KG1 (cell line): Measurements from ENCODE around the gene HNRNPR.

Experiments
- DNase-seq: peaks from one replicate; lab custom pipeline; 2025; lab: John Stamatoyannopoulos, UW

The HNRNPR gene

DNA sequence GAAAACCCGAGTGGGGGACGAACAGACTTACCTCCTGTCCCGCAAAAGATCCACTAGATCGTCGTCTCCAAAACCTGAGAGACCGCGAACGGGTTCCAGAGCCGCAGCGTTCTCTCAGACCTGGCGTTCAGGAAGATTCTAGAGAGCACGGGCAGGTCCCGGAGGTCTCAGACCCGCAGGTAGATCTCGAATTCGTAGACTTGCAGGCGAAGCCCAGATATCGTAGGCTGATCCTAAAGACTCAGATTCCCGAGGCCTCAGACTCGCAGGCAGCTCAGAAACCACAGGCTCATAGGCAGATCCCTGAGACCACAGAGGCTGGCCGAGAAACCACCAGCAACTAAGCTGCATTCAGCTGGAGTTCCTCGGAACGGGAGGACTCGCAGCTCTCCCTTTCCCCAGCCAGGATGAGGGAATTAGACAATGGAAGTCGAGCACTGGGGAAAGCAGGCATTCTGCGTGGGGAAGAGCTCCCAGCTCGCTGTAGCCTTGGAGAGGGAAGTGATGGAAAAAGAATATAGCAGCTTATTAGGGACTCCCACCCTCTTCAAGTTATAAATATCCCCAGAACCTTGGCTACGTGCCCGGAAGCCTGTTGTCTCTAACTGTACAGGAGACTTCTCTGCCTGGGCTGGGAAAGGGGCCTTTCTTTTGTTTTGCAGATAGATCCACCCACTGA, 25.4 kb upstream of the HNRNPR start, which contains the start of gene ZNF436:
ZNF436 (minus strand) TSS at position 502 of the 679 bp plus-strand sequence. CDS start 1,831 bp downstream, outside the sequence.
- peak; percentile 78 for DNase-seq

- DNase-seq: peak; percentile 90
Observed at GRCh38 chr1:23368562-23369334, 24.7 kb upstream of the HNRNPR start.

DNA sequence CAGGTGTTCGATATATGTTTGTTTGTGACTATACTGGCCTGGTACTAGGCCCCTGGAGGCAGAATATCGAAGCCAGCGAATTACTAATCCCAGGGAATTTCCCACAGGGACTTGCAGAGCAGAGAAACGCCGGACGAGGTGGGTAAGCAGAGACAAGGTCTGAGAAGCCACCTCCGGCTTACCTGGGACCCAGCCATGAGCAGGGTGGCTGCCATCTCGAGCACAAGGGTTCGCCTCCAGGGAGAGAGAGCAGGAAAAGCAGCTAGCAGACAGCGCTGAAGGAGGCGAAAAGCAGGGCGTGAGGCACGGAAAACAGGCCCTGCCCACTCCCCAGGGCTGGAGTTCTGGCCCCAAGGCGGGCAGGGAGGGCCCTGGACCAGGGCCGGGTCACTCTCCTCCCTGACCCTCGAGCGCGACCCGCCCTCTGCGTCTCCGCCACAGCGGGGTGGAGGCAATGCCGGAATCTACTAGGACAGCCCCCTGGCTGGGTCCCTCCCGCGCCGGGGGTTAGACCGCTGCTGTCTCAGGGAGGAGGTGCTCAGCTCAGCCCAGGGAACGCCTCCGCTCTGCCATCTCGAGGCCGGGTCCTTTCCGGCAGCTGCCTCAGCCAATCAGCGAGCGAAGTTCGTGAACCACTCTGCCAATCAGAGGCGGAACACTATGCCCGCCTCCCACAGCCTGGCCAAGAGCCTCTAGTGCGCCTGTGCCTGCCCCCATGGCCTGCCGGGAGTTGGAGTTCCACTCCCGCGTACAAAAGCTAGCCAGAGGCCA, 23.9 kb upstream of the HNRNPR start:
- DNase-seq: peak; percentile 95

- DNase-seq: no peak
Observed at GRCh38 chr1:23367451-23367790, 23.3 kb upstream of the HNRNPR start.

DNA sequence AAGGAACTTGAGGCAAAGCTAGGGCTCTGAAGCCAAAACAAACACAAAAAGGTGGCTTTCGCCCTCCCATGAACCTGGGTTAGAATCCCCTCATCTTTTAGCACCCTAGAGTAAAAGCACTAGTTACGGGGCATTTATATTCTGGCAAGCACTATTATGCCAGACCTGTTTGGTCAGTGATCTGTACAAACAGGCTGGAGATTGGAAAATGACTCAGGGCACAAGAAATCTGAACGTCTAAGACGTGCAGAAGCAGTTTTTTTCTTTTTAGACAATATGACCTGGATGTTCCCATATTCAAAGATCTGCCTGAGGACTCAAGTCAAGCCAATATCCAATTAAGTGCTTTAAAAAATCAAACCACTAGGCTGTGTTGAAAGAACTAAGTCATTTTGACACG, 22.5 kb upstream of the HNRNPR start:
- no peak for DNase-seq

DNA sequence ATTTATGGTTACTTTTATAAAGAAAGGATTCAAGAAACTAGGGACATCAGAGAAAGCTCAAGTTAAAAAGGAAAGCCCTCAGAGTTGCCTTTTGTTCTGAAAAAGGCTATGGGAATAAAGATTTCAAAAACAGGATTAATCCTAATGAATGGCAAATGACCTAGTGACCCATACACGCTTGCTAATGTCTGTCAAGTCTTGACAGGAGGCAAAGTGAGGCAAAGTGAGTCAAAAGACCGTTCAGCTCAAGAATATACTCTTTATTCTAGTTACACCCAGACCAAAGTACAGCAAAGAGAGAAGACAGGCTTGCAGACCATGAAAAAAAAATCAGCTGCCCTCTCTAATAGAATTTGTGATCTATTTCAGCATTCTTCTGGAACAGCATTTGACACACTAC, 22.1 kb upstream of the HNRNPR start:
- DNase-seq: no peak

GRCh38 chr1:23362218-23362713, 18.2 kb upstream of the HNRNPR start:
- DNase-seq: no peak

GRCh38 chr1:23358310-23358875, 14.3 kb upstream of the HNRNPR start:
- no peak for DNase-seq

DNA sequence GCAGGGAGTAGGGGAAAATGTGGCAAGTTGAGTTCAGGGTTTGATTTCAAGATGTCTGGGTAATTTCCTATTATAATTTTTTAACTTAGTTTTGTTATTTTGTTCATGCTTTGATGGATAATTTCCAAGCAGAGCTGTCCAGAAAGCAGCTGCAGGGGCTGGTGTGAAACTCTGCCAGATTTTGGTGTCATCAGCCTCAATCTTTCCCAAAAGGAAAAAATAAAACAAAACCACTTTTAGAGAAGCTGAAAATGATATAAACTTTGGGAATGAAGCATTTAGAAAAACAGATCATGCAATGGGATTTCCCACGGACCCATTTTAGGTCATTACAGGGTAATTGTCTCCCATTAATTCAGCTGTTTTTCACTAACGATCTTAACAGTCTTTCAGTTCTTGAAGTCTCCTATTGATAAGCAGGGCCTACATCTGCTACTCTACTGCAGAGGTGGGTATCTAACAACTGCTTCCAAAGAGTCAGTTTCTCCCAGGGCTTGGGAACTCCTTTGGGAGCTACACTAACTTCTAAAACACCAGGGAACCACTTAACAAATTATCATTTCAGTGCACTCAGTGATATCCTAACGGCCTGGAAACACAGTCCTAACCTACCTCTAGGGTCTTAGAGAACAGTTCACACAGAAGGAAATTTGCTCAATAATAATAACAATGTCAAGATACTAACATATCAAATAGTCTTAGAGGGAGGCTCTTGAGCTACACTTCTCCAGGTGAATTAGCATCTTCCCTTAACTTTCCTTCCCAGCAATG, 13.2 kb upstream of the HNRNPR start:
- DNase-seq: no peak

- DNase-seq: no peak
Observed at GRCh38 chr1:23356471-23357137, 12.5 kb upstream of the HNRNPR start.

DNA sequence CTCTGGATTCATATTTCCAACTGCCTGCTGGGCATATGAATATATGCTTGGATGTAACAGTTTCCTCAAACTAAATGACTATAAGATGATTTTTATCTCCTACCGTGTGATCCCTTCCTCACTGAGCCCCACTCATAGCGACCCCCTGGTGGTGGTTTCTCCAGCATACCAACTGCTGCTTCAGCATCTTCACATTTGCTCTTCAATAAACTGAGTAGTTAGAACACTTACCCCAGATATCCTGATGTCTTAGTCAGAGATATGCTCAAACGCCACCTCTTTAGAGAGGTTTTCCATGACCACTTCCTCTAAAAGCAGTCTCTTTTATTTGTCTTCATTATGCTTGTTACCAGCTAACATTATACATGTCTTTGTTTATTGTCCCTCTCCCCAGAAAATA, 10.2 kb upstream of the HNRNPR start:
- no peak for DNase-seq

DNA sequence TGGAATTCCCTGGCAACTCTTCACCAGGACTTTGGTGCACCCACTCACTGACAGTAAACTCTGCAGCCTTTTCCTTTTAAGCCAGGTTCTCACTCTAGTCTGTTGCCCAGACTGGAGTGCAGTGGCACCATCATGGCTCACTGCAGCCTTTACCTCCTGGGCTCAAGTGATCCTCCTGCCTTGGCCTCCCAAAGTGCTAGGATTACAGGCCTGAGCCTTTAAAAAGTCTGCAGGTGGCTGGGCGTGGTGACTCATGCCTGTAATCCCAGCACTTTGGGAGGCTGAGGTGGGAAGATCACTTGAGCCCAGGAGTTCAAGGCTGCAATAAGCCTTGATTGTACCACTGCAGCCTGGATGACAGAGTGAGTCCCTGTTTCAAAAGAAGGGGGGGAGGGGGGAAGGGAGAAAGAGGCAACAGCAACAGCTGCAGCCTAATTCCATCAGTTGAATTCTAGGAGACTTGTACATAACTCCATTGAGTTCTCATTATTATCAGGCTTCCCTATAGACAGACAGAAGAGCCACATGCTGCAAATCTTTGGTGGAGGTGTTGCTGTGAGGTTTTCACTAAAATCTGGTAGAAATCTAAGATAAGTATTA, 8.1 kb upstream of the HNRNPR start:
- DNase-seq: no peak

GRCh38 chr1:23345920-23346319, 1.8 kb upstream of the HNRNPR start:
- DNase-seq: no peak

DNA sequence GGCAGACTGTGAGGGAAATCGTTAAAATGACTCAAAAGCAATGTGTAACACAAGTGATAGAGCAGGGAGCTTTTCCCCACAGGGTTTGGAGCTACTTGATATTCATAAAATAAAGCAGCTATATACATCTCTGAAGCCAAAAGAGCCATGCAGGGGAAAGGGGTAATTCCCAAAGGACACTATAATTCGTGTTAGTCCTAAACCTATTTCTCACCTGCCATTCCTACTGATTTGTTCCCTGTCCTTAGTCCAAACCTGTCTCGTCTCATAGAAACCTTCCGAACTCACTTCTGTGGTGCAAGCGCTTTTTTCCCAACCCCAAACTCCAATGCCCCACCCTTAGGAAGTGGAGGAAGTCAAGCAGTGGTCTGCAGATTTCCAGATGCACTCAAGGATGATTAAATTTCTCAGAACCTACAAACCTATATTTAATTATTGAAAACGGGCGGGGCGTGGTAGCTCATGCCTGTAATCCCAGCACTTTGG, 946 bp upstream of the HNRNPR start:
- peak; percentile 77 for DNase-seq

DNA sequence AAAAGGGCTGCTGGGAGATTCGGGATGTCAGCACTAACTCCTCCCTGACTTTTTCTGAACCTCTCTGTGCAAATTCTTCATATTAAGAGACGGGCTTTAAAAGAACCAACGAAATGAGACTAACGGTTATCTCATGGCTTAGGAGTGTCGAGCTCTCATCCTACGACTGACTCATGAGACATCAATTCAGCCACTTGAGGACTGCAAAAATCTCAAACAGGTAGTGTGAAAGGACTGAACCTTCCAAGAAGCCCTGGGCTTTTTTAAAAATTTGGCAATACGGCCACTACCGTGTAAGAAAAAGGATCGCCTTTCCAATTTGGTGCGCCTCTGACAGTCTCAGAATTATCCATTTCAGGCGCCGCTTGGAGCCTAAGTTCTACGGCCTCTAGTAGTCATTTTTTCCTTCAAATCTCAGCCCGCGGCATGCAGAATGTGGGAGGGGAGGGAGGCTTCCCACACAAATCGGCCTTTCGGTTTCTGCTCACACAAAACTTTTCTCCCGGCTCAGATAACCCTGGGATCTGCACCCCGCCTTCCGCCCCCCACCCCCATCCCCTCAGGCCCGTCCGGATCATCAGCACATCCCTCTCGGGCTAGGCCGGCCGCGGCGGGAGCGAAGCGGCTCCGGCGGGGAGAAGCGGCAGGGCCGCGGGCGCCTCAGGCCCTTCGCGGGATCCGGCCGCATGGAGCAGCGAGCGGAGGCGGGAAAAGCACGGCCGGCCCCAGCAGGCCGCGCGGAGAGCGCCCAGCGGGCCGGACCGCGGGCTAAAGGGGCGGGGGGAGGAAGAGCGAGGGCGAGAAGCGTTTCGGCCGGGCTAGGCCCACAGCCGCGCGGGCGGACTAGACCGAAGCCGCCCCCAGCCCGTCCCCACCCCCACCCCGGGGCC, 618 bp downstream of the HNRNPR start:
- no peak for DNase-seq

DNA sequence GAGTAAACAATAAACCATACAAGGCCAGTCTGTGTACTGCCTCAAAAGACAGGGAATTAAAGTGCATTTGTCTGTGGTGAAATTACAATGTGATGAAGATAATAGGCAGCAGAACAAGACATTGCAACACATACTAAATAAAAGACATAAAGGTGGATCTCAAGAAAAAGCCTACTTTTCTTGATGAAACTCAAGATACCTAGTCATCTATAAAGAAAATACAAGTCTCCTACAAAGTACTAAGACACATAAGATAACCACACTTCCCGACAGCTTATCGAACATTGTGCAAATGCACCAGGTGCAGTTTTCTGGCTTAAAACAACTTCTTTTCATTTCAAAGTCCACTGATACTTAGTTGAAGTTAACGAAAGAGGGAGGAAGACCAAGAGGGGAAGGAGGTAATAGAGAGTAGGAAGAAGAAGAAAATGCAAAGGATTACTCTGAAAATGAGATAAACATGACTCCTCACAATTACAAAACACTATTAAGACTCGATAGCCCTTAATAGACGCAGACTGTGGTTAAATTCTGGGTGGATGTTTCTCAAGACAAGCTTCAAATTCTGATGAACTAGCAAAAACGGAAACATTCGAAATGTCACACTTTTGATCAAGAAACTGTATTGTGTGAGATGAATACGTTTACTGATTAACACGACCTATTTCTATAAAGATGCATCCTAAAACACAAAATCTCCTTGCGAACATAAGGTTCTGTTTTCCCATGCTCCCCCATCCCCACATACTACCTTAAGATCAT, 2.0 kb downstream of the HNRNPR start:
- DNase-seq: no peak

DNA sequence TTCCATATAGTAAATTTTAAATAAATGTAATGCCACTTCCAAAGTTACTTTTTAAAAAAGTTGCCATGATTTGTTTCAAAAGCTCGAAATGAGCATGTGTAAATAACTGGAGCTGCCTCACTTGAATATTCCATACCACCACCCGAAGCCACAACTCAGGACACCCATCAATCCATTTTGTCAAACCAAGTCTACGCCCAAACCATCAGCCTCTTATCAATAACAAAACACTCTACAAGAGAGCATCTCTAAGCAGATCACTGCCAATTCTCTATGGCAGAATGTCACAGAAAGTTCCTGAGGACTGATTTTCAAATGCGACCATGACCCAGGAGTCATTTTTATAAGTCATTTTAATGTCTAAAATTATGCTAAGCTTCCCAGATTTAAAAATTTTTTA, 4.5 kb downstream of the HNRNPR start:
- DNase-seq: no peak

DNA sequence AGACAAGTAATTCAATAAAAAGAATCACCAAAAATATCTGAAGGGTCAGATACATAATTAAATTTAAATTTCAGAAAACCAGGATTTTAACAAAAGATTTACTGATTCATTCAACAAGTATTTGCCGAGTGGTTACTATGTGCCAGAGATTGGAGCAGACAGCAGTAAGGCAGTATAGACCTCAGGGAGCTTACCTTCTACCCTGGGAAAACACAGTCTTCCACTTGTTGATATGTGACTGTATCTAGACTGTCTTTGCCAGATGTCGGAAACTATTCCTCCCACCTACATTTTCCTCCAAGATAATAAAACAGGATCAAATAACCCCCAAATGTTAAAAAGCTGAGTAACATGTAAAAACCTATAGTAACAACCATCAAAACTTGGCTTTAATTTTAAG, 6.2 kb downstream of the HNRNPR start:
- no peak for DNase-seq

- no peak for DNase-seq
Observed at GRCh38 chr1:23331713-23332112, 12.4 kb downstream of the HNRNPR start.
